Bone marrow (tissue), 2 donors: Measurements from ENCODE around the gene IL31.

Experiments used
- DNase-seq, 2 donors: peaks; one replicate each; lab custom pipeline; 2025; lab: John Stamatoyannopoulos, UW

The IL31 gene

GRCh38 chr12:122128481-122128880 is 45.5 kb downstream of the IL31 start:
- no peak for DNase-seq

DNA sequence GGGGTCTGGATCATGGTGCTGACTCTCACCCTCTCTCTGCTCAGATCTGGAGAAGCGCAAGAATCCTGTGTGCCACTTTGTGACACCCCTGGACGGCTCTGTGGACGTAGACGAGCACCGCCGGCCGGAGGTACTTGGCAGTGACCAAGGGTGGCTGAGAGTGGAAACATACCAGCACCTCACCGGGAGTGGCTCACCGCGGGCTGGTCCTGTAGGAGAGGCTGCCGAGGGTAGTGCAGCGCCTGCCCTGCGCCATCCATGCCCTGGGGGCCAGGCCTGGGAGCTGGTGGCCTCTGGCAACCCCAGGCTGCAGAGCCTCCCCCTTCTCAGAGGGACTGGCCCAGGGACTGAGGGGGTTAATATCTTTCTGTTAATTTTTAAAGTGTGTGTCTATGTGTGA is 46.2 kb downstream of the IL31 start:
- no peak for DNase-seq

DNA sequence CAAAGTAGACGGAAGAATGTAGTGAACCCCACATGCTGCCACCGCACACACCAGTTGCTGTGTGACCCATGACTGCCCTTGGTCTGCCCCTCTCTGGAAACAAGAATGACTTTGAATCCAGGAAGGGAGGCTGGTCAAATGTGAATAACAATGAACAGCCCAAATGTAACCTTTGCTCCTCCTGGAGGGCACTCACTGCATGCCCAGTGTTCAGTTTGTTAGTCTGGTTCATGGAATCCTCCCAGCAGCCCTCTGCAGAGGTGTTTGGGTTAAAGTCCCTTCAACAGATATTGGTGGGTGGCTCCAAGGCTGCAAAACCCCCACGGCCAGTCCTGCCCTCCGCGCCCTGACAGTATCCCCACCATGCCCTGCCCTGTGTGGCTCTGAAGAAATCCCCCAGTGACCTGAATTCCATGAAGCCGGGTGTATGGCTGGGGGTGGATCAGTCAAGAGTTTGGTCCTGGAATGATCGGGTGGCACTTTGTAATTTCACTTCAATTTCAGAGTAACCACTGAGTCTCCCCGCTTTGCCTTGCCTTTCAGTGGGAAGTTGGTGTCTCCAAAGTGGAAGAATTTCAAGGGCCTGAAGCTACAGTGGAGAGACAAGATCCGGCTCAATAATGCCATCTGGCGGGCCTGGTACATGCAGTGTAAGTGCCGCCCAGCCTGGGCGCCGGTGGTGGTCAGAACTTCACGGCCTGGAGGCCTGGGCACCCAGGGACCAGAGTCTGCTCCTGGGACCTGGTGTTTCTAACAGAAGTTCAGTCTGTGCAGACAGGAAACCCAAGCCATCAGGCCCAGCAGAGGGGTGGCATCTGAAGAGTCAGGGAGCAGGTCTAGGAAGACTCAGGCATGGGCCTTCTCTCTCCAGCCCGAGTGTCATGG is 47.1 kb downstream of the IL31 start:
- no peak for DNase-seq

DNA sequence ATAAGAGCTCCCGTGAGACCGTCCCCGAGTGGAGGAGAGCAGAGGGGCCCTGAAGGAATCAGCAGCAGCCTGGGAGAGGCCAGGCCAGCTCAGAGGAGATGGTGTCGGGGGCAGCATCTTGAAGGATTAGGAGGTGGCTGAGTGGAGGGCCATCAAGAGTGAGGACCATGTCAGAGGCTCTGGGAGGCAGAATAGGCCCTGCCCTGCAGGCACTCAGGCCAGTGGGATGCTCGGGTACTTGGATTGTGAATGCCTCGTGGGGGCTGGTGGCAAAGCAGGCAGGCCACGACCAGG is 47.7 kb downstream of the IL31 start:
- DNase-seq: no peak

DNA sequence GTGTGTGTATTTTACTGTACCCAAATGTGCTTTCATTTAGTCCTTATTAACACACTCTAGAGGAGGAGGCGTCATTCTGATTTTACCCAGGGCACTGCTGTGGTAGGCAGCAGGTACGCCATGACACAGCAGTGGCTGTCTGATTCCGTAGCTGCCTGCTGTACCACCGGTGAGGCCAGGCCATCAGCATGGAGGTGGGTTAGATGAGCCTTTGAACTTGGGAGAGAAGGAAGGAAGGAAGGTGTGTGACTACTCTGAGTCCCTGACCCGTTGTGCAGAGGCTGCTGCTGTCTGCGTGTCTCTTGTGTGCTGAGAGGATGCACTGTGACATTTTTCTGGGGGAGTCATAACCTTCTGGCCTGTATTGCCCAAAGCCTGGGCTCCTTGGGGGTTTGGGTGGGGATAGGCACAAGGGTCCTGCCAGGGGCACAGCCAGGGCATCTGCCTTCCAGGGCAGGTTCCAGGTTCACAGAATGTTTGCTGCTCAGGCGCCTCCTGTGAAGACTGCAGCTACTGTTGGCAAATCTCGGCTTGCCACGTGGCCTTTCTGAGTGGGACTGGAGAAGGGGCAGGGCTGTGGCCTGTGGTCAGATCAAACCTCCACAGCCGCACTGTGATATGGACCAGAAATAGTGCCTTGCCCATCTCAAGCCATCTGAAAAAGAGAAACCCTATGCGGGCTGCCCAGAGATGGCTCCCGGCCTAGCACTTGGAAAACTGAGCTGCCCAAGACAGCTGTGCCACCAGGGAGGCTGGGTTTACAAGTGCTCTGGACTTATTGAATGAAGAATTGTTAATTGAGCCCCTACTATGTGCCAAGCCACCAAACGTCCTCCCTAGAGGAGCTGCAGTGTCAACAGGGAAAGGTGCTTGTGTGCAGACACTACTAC is 48.3 kb downstream of the IL31 start:
- no peak for DNase-seq

DNA sequence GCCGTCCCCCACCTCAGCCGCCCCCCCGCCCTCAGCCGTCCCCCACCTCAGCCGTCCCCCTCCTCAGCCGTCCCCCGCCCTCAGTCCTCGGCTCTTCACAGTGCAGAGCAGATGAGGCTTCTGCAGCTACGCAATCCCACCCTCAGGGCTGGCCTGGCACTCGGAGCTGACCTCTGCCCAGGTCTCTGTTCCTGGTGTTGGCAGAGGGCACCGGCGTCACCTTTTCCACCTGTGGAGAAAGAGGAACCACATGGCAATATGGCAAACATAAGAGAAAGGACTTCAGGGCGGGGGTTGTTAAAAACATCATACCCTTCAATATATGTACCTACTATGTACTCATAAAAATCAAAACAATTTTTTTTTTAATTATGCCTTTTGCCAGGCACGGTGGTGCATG is 49.7 kb downstream of the IL31 start:
- no peak for DNase-seq

DNA sequence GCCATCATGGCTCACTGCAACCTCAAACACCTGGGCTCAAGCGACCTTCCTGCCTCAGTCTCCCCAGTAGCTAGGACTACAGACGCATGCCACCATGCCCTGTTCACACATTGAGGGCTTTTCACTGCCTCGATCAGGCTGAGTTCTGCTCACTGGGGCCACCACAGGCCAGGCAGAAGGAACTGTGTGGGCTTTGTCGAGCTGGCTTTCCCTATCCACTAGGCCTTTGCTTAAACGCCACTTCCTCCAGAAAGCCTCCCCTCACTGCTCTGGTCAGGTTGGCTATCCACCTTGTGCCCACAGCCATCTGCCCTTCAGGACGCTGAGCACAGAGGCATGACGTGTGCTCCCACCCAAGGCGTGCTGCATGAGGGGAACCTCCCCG is 50.3 kb downstream of the IL31 start:
- DNase-seq: no peak

DNA sequence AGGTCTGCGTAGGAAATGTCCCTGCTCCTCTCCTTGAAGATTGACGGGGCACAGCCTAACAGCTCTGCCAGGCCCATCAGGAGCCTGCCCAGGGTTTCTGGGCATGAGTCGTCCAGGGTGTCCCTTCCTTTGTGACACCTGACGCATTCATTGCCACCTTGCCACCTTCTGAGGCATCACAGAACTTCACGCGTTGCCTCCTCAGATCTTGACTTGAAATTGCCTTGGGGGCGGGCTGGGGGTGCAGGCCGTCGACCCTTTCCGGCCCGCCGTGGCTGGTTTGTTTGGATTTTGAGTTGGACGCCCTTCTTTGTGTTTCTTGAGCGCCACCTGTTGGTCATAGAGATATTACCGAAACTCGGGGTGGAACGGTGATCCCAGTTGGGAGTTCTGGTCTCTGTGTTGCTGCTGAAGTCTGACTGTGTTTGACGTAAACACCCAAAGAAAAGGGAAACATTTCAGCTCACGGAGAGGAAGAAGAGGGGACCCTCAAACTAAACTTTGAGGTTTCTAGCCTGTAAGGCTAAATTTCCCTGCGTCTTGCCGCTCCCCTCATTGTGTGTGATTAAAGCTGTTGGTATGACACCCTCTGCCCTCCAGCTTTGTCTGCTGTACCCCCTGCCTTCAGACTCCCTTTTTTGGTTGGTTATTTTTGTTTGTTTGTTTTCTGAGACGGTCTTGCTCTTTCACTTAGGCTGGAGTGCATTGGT is 50.8 kb downstream of the IL31 start:
- DNase-seq: peak; percentile 39 to 55
